Heart left ventricle (tissue), 13 donors: ENCODE data around the gene LIPT2.

Source experiments
- POLR2A ChIP-seq, 2 donors: fragments of 450-650 bp; IDR thresholded peaks; one replicate each; pipeline ENCODE4 v1.6.1; 2017; ENCODE audit warnings: antibody characterized with exemption in 2 of 2, mild to moderate bottlenecking in 2 of 2, moderate library complexity in 2 of 2
- TF ChIP-seq, protein P1 (sequence below), 12 donors: fragments of 200-600 bp; sonication (generic) in 4 of 12; IDR thresholded peaks; one replicate each; pipeline versions ENCODE4 v1.5.0 to v1.8.0; 2018 to 2022; ENCODE audit warnings: antibody characterized with exemption in 12 of 12, mild to moderate bottlenecking in 5 of 12
- donor health status: ischemic (EF 13 %, LVEDD 7.1; RV severe dilation, severe dysfunction).
- donor health status: DM: no; HTN: yes; CAD: no.
- donor health status: DM: no; HTN: no; CAD: no.
- donor health status: ischemic (EF 25% LVEDD 6.9; RV normal size, moderate dysfunction).
- donor health status: ischemic (EF 25% LVEDD 5.7; RV mildly dilated, moderate dysfunction).
- donor health status: ischemic (EF 35%, LVEDD 5.7; RV mildly dilated, moderate dysfunction).
- donor health status: nonischemic (EF 11% LVEDD 7.7; RV severe dilation, severe dysfunction).
- donor health status: DM: yes; HTN: yes; CAD: no.
- donor health status: PGD.
- donor health status: ischemic (EF 29% LVEDD 5.4; RV normal size, mild dysfunction).
- donor health status: nonischemic (EF 23%, LVEDD 6.1; RV moderate dilation, normal function).

DNA sequence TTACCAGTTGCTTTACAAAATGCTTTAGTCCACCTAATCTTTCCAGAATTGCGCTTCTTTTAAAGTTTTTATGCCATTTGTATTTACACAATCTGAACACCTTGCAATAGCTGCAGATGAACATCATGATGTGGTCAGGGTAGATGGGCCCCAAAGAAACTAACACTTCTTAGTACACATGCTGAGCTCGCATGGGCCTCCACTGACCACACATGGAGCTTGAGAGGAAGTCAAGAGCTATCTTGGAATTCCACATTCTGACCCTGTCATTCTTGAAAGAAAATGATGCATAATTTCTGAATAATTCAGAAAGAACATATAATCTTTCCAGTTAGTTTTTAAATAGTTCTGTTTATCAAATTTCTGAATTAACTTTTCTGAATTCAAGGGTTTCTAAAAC lies 7.7 kb downstream of the LIPT2 start:
- TF ChIP-seq, protein P1, sequence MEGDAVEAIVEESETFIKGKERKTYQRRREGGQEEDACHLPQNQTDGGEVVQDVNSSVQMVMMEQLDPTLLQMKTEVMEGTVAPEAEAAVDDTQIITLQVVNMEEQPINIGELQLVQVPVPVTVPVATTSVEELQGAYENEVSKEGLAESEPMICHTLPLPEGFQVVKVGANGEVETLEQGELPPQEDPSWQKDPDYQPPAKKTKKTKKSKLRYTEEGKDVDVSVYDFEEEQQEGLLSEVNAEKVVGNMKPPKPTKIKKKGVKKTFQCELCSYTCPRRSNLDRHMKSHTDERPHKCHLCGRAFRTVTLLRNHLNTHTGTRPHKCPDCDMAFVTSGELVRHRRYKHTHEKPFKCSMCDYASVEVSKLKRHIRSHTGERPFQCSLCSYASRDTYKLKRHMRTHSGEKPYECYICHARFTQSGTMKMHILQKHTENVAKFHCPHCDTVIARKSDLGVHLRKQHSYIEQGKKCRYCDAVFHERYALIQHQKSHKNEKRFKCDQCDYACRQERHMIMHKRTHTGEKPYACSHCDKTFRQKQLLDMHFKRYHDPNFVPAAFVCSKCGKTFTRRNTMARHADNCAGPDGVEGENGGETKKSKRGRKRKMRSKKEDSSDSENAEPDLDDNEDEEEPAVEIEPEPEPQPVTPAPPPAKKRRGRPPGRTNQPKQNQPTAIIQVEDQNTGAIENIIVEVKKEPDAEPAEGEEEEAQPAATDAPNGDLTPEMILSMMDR (IDR thresholded peaks at IDR 0.05) = no peak
- no peak for TF ChIP-seq POLR2A (IDR thresholded peaks at IDR 0.05)
